ENCODE data around the gene LHFPL6.
A peak's percentile ranks its signal among the peaks of the same experiment; 100 is the strongest.

LHFPL6 gene

GRCh38 chr13:39379667-39380655, 223.0 kb downstream of the LHFPL6 start:
- no peak for DNase-seq

GRCh38 chr13:39379118-39379517, 223.9 kb downstream of the LHFPL6 start:
- DNase-seq = no peak

- no peak for DNase-seq
These were observed 224.7 kb downstream of the LHFPL6 start for GRCh38 chr13:39378306-39378705.

- no peak for DNase-seq
These were observed 225.3 kb downstream of the LHFPL6 start for GRCh38 chr13:39377699-39378098.

- DNase-seq = no peak
These were observed 226.9 kb downstream of the LHFPL6 start for GRCh38 chr13:39376076-39376475.

- no peak for DNase-seq
These were observed 227.4 kb downstream of the LHFPL6 start for GRCh38 chr13:39375601-39376000.

- DNase-seq = no peak
These were observed 228.2 kb downstream of the LHFPL6 start for GRCh38 chr13:39374741-39375189.

- DNase-seq = no peak
These were observed 229.8 kb downstream of the LHFPL6 start for GRCh38 chr13:39373145-39373544.

- no peak for DNase-seq
These were observed 231.3 kb downstream of the LHFPL6 start for GRCh38 chr13:39371706-39372105.

- no peak for DNase-seq
These were observed 232.4 kb downstream of the LHFPL6 start for GRCh38 chr13:39370554-39370953.

GRCh38 chr13:39370048-39370447, 232.9 kb downstream of the LHFPL6 start:
- no peak for DNase-seq

- DNase-seq = no peak
These were observed 233.7 kb downstream of the LHFPL6 start for GRCh38 chr13:39369161-39369890.

- no peak for DNase-seq
These were observed 237.1 kb downstream of the LHFPL6 start for GRCh38 chr13:39365879-39366278.

- peak; percentile 62 for DNase-seq
These were observed 238.0 kb downstream of the LHFPL6 start for GRCh38 chr13:39364947-39365468.

- no peak for DNase-seq
These were observed 239.6 kb downstream of the LHFPL6 start for GRCh38 chr13:39363382-39363772.

- DNase-seq = no peak
These were observed 240.2 kb downstream of the LHFPL6 start for GRCh38 chr13:39362652-39363381.

- no peak for DNase-seq
These were observed 249.0 kb downstream of the LHFPL6 start for GRCh38 chr13:39353988-39354387.

- no peak for DNase-seq
These were observed 252.5 kb downstream of the LHFPL6 start for GRCh38 chr13:39350461-39350881.

GRCh38 chr13:39349391-39349960, 253.5 kb downstream of the LHFPL6 start:
- no peak for DNase-seq

- no peak for DNase-seq
These were observed 254.8 kb downstream of the LHFPL6 start for GRCh38 chr13:39347926-39348901.

- DNase-seq = no peak
These were observed 257.0 kb downstream of the LHFPL6 start for GRCh38 chr13:39345982-39346381.
